Measurements from ENCODE around the gene HRH2.

DNA sequence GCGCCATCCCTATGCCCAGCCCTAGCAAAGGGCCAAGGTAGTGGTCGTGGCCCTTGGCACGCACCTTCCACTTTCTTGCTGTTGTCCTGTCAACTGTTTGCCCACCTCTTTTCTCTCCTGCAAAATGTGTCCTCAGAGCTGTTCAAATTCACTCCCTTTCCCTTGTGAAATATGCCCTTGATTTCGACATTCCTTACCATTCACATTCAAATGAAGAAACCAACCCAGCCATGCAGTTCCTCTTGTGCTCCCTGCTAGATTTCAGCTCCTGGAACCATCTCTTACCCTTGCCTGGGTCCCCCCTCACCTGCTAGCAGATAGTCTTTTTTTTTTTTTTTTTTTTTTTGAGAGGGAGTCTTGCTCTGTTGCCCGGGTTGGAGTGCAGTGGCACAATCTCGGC, 19.6 kb upstream of the HRH2 start:
- TF ChIP-seq, protein P1, sequence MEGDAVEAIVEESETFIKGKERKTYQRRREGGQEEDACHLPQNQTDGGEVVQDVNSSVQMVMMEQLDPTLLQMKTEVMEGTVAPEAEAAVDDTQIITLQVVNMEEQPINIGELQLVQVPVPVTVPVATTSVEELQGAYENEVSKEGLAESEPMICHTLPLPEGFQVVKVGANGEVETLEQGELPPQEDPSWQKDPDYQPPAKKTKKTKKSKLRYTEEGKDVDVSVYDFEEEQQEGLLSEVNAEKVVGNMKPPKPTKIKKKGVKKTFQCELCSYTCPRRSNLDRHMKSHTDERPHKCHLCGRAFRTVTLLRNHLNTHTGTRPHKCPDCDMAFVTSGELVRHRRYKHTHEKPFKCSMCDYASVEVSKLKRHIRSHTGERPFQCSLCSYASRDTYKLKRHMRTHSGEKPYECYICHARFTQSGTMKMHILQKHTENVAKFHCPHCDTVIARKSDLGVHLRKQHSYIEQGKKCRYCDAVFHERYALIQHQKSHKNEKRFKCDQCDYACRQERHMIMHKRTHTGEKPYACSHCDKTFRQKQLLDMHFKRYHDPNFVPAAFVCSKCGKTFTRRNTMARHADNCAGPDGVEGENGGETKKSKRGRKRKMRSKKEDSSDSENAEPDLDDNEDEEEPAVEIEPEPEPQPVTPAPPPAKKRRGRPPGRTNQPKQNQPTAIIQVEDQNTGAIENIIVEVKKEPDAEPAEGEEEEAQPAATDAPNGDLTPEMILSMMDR (IDR thresholded peaks at IDR 0.05), result no peak
- TF ChIP-seq POLR2AphosphoS5 (IDR thresholded peaks at IDR 0.05), result no peak
